ENCODE results near the gene RTN4.
A peak's percentile ranks its signal among the peaks of the same experiment; 100 is the strongest.

Gene RTN4

DNA sequence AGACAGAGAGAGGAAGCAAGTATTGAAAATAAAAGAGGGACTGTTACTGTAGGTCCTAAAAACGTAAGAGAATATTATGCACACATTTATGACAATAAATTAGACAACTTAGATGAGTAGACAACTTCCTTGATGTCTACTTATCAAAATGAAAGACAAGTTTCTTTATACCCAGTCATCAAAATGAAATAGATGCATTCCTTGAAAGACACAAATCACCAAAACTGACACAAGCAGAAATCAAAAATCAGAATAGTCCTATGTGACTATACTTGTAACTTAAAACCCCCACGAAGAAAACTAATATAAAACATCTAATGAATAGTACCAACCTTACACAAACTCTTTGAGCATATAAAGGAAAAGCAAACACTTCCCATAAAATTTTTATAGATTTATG, 14.5 kb downstream of the RTN4 start:
- no peak for DNase-seq

DNA sequence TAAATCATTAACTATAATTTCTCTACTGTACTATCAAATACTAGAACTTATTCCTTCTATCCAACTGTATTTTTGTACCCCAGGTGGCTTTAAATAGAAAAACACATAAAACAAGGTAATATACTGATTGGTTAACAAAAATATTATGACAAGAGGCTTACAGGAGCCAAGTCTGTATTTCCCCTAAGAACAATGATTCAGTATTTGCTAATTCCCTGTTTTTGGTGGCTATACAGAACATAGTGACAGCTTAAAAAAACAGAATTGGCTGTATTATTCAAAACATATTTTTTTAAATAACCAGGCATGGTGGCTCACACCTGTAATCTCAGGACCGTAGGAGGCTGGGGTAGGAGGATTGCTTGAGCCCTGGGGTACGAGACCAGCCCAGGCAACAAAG, 16.3 kb downstream of the RTN4 start:
- DNase-seq: no peak

DNA sequence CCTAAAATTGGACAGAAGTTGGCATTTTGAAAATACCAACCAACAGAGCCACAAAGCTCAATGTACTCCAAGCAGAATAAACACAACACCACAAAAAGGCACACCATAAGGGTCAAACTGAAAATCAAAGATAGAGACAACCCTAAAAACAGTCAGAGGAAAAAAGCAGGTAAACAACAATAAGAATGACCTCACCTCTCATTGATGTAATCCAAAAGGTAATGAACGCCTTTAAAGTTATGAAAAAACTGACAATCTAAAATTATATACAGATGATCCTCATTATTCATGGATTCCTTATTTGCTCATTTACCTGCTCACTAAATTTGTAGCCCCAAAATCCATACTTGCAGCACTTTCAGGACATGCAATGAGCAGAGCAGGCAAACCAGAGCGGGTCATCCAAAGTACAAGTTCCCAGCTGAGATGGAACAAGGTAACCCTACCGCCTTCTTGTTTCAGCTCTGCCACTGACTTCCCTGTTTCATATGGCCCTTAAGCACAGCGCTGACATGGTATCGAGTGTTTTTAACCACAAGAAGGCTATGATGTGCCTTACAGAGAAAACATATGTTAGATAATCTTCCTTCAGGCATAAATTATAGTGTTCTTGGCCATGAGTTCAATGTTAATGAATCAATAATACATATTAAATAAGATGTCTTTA, 17.0 kb downstream of the RTN4 start:
- no peak for DNase-seq

DNA sequence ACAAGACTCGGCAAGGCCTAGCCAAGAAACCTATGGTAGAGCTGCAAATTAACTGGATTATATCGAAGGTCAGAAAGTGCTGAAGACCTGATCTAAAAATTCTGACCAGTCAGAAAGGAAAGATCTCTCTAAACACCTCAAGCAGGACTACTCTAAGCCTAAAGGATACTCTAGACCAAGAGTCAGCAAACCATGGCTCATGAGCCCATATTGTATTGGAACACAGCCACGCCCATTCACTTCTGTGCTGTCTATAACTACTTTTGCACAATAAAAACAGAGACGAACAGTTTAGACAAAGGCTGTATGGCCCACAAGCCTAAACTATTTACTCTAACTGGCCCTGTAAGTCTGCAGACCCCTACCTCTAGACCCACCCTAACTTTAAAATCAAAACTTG, 18.7 kb downstream of the RTN4 start:
- DNase-seq: no peak

DNA sequence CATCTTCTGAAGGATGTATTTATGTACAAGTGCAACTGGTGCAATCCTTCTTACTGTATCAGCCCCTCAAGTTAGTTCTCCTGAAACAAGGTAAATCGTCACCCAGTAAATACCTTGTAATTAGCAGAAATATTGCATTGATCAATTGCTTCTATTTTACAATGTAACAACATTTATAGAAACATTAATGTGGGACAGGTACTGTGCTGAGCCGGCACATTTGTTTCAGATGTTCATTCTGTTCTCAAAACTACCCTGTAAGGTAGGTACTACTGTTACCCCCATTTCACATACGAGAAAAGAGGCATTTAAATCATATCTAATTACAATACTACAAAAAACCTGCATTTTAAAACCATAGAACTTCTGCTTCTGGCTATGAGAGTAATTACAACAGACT, 19.5 kb downstream of the RTN4 start:
- no peak for DNase-seq

DNA sequence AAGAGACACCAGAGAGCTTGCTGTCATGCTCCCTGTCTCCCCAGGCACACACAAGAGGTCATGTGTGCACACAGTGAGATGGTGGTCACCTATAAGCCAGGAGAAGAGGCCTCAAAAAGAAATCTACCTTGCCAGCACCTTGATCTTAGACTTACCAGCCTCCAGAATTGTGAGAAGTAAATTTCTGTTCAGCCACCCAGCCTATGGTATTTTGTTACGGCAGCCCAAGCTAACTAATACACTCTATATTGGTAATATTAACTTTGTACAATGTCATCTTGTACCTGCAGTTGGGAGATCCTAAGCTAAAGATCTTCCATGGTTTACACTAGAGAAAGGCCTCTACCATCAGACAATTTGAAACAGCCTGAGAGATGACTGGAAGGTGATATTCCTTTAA, 21.2 kb downstream of the RTN4 start:
- no peak for DNase-seq

DNA sequence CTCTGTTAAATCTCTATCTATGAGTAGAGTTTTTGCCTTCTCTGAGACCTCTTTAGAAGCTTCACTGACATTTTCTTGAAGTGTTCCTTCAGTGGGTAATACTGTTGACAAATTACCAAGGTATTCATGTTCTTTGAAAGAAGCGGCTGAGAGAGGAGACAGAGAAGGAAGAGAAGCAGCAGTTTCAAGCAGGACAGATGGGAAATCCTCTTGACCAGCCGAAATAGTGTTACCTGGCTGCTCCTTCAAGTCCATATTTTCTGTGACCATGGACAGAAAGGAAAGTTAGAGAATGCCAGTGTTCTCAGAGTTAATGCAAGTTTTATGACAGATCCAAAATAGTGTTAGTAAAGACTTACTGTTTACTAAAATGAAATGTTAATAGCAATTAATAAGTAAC, 23.0 kb downstream of the RTN4 start:
- no peak for DNase-seq

DNA sequence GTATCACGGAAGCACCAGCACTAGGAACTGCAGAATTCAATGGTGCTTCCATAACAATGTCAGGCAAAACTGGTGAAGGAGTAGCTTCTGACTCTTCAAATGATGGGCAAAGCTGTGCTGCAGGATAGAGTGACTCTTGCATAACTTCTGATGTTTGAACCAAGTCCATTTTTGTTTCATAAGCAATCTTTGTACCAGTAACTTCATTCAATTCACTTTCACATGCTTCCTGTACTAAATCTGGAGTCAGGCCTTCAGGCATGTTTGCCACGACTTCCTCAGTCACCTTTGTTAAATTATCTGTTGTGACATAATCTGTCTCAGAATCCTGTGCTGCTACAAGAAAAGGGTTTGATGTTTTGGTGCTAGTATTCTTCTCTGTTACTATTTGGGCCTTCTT, 24.0 kb downstream of the RTN4 start:
- no peak for DNase-seq

DNA sequence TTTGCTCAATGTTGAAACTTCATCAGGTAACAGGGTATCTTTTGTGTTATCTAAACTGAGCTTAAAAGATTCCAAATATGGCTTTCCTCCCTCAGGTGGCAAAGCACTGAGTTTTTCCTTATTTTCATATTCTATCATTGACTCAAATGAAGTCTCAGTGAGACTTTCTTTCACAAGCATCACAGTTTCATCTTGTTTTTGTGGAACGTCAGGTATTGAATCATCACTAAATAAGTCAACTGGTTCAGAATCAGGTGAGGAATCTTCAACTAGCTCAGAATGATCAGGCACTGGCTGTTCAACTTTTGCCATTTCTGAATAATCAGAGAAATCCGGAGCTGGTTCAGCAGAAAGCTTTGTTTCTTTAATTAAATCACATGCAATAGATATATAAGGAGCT, 24.6 kb downstream of the RTN4 start:
- DNase-seq: no peak

DNA sequence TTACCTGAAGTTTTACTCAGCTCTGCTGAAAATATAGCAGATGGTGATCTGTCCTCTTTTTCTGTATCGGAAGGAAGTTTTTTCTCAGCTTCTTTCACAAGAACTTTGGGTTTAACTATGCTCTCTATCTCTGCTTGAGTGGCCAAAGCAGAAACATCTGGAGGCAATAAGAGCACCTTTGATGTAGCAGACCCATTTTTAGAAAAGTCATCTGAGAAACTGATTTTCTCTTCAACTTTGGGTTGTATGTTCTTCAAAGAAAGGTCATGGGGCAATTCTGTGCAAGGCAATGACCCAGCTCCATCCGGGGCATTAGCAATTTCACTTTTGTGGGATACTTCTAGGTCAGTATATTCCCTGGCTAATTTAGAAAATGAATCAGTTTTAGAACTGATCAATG, 25.2 kb downstream of the RTN4 start:
- no peak for DNase-seq

DNA sequence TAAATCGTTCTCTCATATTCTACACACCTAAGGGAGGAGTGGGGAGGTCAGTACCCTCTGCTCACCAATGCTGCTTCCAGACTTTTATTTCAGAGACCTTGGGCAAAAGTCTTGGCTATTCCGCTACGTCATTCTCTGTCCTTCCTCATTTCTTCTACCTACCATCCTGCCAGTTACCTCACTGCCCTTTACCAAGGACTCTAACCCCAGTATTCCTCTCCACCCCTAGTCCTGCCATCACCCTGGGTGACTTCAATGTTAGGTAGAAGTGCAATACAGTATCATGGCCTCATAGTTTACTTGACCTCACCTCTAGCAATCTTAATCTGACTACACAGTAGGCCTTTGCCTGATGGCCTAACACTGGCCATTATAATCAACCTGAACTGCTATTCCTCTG, 27.8 kb downstream of the RTN4 start:
- DNase-seq: no peak

DNA sequence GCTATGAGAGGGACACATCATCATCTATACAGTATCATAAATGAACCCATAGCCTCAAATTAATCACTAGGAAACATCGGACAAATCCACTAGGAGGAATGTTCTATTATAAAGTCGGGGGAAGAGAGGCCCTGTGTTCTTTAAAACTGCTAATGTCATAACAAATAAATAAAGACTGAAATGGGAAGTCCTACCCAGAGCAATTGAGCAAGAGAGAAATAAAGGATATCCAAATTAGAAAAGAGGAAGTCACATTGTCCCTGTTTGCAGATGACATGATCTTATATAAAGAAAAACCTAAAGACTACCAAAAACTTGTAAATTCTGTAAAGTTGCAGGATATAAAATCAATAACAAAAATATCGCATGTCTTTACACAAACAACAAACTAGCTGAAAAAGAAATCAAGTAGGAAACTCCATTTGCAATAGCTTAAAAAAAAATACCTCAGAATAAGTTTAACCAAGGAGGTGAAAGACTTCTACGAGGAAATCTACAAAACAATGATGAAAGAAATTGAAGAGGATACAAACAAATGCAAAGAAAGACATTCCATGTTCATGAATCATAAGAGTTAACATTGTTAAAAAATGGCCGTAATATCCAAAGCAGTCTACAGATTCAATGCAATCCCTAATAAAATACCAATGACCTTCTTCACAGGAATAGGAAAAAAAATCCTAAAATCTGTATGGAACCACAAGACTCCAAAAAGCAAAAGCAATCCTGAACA, 30.6 kb downstream of the RTN4 start:
- peak; percentile 35 for DNase-seq

DNA sequence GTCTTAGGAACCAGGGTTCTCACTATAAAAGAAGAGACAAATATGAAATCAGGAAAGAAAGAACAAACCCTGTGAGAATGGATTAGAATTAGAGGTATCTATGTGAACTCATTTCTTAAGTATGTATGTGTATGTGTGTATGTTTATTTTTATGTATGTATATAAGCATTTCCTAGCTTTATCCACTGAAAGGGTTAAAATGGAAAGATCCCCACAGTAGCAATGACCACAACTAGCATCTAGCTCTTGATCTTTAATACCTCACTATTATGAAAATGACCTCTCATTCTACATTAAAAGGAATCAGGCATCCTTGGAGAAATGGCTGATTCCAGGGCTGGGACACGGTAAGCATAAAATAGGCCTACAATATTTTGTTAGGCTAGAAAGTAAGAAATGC, 31.6 kb downstream of the RTN4 start:
- no peak for DNase-seq

DNA sequence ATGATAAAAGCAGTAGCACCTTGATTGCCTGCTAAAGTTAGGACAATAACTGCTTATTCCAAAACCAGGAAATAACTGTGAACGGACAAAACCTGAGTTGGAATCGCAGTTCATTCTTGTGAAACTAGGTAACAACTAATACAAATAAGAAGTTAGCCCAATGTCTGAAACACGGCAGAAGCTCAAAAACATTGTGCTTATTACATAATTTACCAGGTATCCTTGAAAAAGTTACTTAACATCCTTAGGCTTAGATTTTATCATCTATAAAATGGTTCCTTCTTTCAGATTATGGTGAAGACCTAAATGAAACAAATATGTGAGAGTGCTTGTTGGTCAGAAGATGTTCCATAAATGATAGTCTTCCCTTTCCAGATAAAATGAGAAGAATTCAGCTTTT, 32.4 kb downstream of the RTN4 start:
- no peak for DNase-seq

DNA sequence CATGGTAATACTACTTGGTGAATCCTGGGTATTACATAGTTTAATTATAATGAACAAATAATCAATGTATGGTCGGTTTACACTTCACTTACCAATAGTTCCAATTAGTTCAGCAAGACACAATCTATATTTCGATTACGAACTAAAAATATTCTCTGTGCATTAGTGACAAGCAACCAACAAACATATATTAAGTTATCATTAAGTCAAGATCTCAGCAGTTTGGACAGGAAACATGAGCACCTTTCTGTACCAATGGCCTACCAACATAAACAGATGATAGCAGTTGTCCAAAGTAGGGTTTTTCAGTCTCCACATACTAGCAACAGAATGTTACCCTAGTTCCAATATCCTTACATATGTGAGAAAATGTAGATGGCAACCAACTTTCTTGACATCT, 32.8 kb downstream of the RTN4 start:
- DNase-seq: no peak

DNA sequence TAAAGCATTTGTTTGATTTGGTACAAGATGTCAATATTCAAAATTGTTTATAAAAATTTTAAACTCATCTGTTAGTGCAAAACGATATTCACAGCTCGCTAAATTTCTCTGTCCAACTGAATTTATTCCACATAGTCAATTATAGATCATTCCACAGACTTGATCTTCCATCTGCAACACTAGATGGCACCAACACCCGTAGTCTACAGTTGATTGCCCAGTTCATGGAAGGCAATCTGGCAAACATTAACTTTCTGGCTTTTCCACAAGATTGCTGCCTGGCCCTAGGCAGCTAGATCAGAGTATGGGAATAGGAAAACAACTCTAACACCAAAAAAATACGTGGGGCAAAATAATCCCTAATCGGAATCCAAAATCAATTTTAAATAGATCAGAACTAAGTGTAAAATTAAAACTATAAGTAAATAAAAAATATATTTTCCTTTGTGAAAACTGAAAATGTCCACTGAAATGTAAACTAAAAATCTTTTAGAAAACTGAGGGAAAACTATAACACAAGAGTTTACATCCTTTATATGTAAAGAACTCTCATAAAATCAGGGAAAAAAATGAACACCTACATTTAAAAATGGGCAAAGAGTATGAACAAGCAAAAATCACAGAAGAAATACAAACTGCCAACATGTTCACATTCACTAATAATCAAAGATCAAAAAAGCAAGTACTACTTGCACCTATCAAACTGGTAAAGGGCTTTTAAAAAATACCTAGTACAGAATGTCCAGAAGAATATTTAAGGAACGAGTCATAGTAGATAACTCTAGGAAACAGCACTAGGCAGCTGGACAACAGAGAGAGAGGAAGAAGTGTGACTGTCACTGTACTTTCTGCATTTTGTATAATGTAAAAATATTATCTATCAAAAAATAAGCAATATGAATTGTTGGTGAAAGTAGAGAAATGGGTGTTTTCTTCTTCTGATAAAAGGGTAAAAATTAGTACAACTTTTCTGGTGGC, 35.0 kb downstream of the RTN4 start:
- DNase-seq: peak; percentile 52

DNA sequence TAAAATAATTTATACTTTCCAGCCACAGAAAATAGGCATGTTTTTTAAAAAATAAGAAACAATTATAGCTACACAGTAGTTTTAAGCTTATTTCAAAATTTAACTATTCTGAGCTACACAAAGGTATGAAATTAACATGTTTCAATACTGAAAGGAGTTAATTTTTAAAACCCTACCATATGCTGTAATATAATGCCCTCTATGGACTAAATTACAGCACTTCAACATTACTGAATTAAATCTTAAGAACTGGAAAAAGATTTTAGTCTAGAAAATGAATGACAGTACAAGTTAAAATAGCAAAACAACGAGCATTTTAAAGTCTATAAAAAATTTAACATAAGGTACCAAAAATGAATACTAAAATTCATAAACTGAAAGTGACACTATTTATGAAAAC, 36.3 kb downstream of the RTN4 start:
- DNase-seq: no peak

DNA sequence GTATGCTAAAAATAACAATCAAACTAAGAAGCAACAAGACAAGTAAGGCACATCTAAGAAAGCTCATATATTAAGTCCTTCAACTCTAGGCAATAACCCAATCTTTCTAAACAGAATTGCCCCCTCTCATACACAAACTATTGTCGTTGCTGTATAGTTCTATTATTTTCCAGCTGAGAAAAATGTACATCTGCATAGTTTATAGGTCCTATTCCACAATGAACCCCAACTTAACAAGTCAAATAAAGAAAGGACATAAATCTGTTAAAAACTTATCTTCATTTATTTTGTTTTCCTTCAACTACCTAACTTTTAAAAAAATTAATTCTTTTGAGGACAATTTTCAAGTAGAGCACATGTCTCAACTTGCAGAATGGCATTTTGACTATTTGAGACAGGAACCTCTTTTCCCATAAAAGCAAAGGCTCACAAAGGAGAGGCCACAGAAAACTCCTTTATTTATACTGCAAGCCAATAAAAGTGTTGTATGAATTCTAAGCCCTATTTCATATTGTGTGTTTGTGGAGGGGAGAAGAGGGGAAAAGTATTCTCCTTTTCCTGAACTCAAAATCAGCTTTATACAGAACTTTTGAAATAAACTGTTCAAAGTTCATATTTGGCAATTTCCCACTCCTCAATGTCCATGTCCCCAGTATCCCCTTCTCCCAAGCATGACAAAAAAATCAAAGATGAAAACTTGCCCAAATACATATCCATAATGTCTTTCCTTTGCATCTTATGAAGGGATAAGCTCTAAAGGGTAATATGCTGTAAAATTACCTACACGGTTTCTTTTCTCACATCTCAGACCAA, 37.4 kb downstream of the RTN4 start:
- DNase-seq: no peak

DNA sequence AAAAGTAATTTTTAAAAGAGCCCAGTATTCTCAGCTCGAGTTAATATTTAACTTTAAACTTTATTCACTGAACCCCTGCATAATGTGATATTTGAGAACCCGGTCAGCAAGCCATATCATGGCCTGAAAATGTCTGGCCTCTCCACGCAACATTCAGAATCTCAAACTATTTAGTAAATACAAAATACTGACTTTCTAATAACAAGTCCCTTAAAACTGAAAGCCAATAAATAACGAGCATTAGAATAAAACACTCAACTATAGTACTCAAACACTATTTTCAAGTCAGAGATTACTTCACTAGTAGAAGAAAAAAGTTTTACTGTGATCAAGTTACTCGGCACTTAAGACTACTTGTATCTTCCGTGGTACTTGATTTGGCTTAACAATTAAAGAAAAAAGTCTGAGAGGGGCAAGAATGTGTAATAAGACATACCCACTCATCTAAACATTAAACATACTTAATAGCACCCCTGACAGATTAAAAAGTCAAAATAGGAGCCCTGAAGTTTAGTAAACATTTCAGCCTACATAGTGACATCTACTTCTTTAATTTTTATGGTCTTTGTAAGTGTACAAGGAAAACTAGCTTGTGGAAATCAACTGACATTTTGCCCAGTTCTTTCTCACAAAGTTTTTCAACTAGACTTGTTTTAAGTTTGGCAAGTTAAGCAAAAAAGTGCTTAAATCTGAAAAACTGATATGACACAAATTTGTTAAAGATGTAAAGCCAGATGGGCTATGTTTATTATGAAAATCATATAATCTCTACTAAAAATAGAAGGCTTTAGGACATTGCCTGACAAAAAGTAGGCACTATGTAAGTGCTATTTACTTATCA, 38.2 kb downstream of the RTN4 start:
- DNase-seq: no peak

DNA sequence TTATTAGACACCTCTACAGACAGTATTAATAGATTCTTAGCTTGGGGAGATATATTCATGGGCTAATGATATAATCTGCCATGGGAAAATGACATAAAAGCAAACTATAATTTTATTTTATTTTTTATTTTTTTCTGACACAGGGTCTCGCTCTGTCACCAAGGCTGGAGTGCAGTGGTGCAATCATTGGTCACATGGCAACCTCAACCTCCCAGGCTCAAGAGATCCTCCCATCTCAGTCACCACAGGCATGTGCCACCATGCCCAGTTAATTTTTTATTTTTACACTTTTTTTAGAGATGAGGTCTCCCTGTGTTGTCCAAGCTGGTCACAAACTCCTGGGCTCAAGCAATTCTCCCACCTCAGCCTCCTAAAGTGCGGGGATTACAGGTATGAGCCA, 39.3 kb downstream of the RTN4 start:
- no peak for DNase-seq

DNA sequence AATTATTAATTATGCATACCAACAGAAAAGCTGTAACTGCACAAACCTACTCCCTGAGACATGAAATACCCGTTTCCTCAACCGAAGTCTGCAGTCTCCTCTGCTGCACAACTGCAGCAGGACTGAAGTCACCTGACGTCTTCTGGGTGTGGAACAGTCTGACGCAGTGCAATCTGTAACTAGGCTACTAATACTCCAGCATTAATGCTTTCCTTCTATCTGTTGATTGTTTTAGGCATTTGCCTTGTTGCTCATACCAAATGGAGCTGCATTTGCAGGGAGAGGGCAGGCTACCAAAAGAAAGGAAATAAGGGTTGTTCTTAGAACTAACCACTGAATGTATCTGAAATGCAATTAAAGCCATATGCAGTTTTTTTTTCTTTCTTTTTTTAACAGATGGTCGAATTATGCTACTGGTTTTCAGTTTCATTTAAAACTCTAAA, 40.1 kb downstream of the RTN4 start:
- peak; percentile 24 for DNase-seq

All from NCI-H226 (cell line).